Transverse colon (tissue), 4 donors: ENCODE results near the gene XPOT. TPM values are rescaled to one million over a fixed set of nuclear protein-coding genes. Genes with fewer than 3 reads are reported as not detected.

Experiments used
- DNase-seq: peaks from one replicate; pipeline ENCODE4 v3.0.0-alpha.2; 2019
- H3K27ac ChIP-seq, 4 donors: fragments of 200-600 bp; sonication (generic); 2 replicates each; pipeline ENCODE4 v1.5.1; 2016 to 2018; ENCODE audit warnings: inconsistent platforms in 4 of 4
- H3K27me3 ChIP-seq: fragments of 200-600 bp; sonication (generic); 2 replicates; pipeline ENCODE4 v1.5.1; 2017; ENCODE audit warnings: inconsistent platforms
- H3K36me3 ChIP-seq, 4 donors: fragments of 200-600 bp; sonication (generic); 2 replicates each; pipeline ENCODE4 v1.5.1; 2017 to 2019; ENCODE audit warnings: inconsistent platforms in 4 of 4
- H3K4me1 ChIP-seq, 4 donors: fragments of 200-600 bp; sonication (generic); 2 replicates each; pipeline ENCODE4 v1.5.1; 2017 to 2020; ENCODE audit warnings: inconsistent platforms in 4 of 4
- H3K4me3 ChIP-seq, 4 donors: fragments of 200-600 bp; sonication (generic); 1 replicate in 1 of 4; 2 replicates in 3 of 4; pipeline versions ENCODE4 v1.5.1 to v1.6.1; 2017 to 2019; ENCODE audit warnings: inconsistent platforms in 4 of 4
- H3K9me3 ChIP-seq, 2 donors: fragments of 200-600 bp; sonication (generic); 2 replicates each; pipeline ENCODE4 v1.5.1; 2017 to 2019; ENCODE audit warnings: inconsistent platforms in 2 of 2
- CTCF ChIP-seq, 5 experiments: fragments of 200-600 bp in 3 of 5; fragments of 450-650 bp in 2 of 5; sonication (generic) in 3 of 5; IDR thresholded peaks; 1 replicate in 2 of 5; 2 replicates in 3 of 5; pipeline ENCODE4 v1.5.1; 2016 to 2017; ENCODE audit warnings: antibody characterized with exemption in 5 of 5, inconsistent platforms in 3 of 5, mild to moderate bottlenecking in 2 of 5, moderate library complexity in 1 of 5
- EP300 ChIP-seq: sonication (generic); formaldehyde crosslinking; IDR thresholded peaks from one replicate; pipeline ENCODE4 v1.6.1; 2017; ENCODE audit warnings: antibody characterized with exemption, low read depth
- POLR2A ChIP-seq: fragments of 450-650 bp; IDR thresholded peaks from one replicate; pipeline ENCODE4 v1.6.1; 2016; ENCODE audit warnings: antibody characterized with exemption, mild to moderate bottlenecking, moderate library complexity
- POLR2AphosphoS5 ChIP-seq, 3 donors: sonication (generic); formaldehyde crosslinking; IDR thresholded peaks; one replicate each; pipeline ENCODE4 v1.6.1; 2016; ENCODE audit warnings: antibody characterized with exemption in 3 of 3
- WGBS, 2 donors: methylation state at CpG; one replicate each; pipeline ENCODE4 v1.1.5; 2018; ENCODE audit warnings: low coverage in 1 of 2; 5-methylcytosine and 5-hydroxymethylcytosine counted together
- in situ Hi-C, 4 donors: fragments of 200-750 bp; cut with MboI; loops; one replicate each; pipeline versions ENCODE4 v1.15.0 to v1.15.1; 2017; ENCODE audit warnings: low sequenced_read_pairs in 3 of 4, low pct_ligation_motif_present in 1 of 4, low pct_unique_long_range_greater_than_20kb in 1 of 4
- intact Hi-C: fragments of 100-400 bp; cut with DNase I; formaldehyde crosslinking; loops from one replicate; pipeline ENCODE4 v1.15.1; 2023; ENCODE audit warnings: low total_unique reads
- total RNA-seq, 4 donors: library from RNA; depleted of rRNA; stranded (reverse); fragments of >200 nt; gene quantifications; one replicate each; pipeline ENCODE4 v1.1.0, GENCODE V29; 2016

Gene XPOT
- total RNA-seq, 4 donors from 2014 or later, result 15.7 to 56.9 (median 27.0) TPM

GRCh38 chr12:64457923-64458322 is 53.7 kb downstream of the XPOT start:
- Histone ChIP-seq H3K4me1 (peaks cover 7 to 34% (median 17%) of the 10 kb centered on the region in 4 donors), H3K9me3 (no peaks in the 10 kb centered on the region), H3K36me3 (no peaks in the 10 kb centered on the region), H3K27me3 (no peaks in the 10 kb centered on the region), H3K4me3 (no peak overlapping the region), H3K27ac (no peak overlapping the region)
- in situ Hi-C loops (no loop called here), intact Hi-C loops (no loop called here)
- TF ChIP-seq CTCF (IDR thresholded peaks at IDR 0.05), result no peak
- no peak for TF ChIP-seq POLR2A
- no peak for TF ChIP-seq POLR2AphosphoS5 (IDR thresholded peaks at IDR 0.05)
- TF ChIP-seq EP300, result no peak
- no peak for DNase-seq
- 72 to 88% methylated on average over 3 to 4 of the region's 4 CpGs for WGBS, 2 donors

- intact Hi-C loops (no loop called here), in situ Hi-C loops (no loop called here)
- Histone ChIP-seq H3K27me3 (no peaks in the 10 kb centered on the region), H3K4me3 (peak overlapping the region in 2 of 4 donors; percentile 6 to 21), H3K9me3 (no peaks in the 10 kb centered on the region), H3K27ac (peak overlapping the region; percentile 54 to 64 (median 58)), H3K4me1 (peaks cover 3 to 23% (median 12%) of the 10 kb centered on the region in 4 donors), H3K36me3 (peaks cover 0 to 7% (median 3%) of the 10 kb centered on the region in 4 donors)
- no peak for DNase-seq
- WGBS, 2 donors, result 37 to 48% methylated on average over 3 of the region's 3 CpGs
- TF ChIP-seq POLR2A, result no peak
- TF ChIP-seq EP300, result no peak
- no peak for TF ChIP-seq CTCF (IDR thresholded peaks at IDR 0.05)
- no peak for TF ChIP-seq POLR2AphosphoS5 (IDR thresholded peaks at IDR 0.05)
Observed at GRCh38 chr12:64459394-64459891, 55.3 kb downstream of the XPOT start.

GRCh38 chr12:64461634-64462414 is 57.6 kb downstream of the XPOT start:
- in situ Hi-C loops (no loop called here), intact Hi-C loops (no loop called here)
- TF ChIP-seq POLR2AphosphoS5 (IDR thresholded peaks at IDR 0.05) (no peak), EP300 (no peak)
- Histone ChIP-seq H3K4me3 (no peak overlapping the region), H3K4me1 (peaks cover 3 to 18% (median 12%) of the 10 kb centered on the region in 4 donors), H3K27me3 (no peaks in the 10 kb centered on the region), H3K36me3 (peaks cover 0 to 28% (median 10%) of the 10 kb centered on the region in 4 donors), H3K9me3 (no peaks in the 10 kb centered on the region), H3K27ac (no peak overlapping the region)
- no peak for DNase-seq
- WGBS, 2 donors, result 71 to 72% methylated on average over 2 of the region's 2 CpGs

- Histone ChIP-seq H3K36me3 (peaks cover 0 to 39% (median 17%) of the 10 kb centered on the region in 4 donors), H3K4me1 (no peaks in the 10 kb centered on the region), H3K27ac (no peak overlapping the region), H3K4me3 (no peak overlapping the region), H3K27me3 (no peaks in the 10 kb centered on the region), H3K9me3 (no peaks in the 10 kb centered on the region)
- intact Hi-C loops (no loop called here), in situ Hi-C loops (no loop called here)
- no peak for DNase-seq
- no peak for TF ChIP-seq EP300
Observed at GRCh38 chr12:64466178-64466577, 62.0 kb downstream of the XPOT start.

- Histone ChIP-seq H3K4me3 (no peak overlapping the region), H3K9me3 (no peaks in the 10 kb centered on the region), H3K27ac (no peak overlapping the region), H3K36me3 (peaks cover 0 to 47% (median 22%) of the 10 kb centered on the region in 4 donors), H3K27me3 (no peaks in the 10 kb centered on the region), H3K4me1 (no peaks in the 10 kb centered on the region)
- intact Hi-C loops, result no loop called here
- TF ChIP-seq EP300 (no peak), CTCF (IDR thresholded peaks at IDR 0.05) (no peak), POLR2AphosphoS5 (IDR thresholded peaks at IDR 0.05) (no peak), POLR2A (no peak)
- DNase-seq, result no peak
- 78% methylated on average over 5 of the region's 5 CpGs; no CpG with 5 or more reads in 1 of the 2 donors for WGBS, 2 donors
- in situ Hi-C loops, result no loop called here
Observed at GRCh38 chr12:64468966-64469365, 64.8 kb downstream of the XPOT start.
